Lung (tissue), 12 donors: ENCODE results near the gene SLC2A9. TPM values are rescaled to one million over a fixed set of nuclear protein-coding genes. Genes with fewer than 3 reads are reported as not detected.

Experiments
- ATAC-seq: fragments of 200-7000 bp; cut with Tn5 transposase; one replicate; pipeline ENCODE4 v1.9.1; 2020; ENCODE audit warnings: moderate number of reproducible peaks; ENCODE audit not compliant: insufficient read depth, low FRiP score
- DNase-seq, 3 donors: peaks; one replicate each; pipeline ENCODE4 v3.0.0-alpha.2; 2013 to 2017
- H3K27ac ChIP-seq, 2 donors: one replicate each; pipeline ENCODE4 v1.5.1; 2013; ENCODE audit warnings: mild to moderate bottlenecking in 2 of 2, moderate library complexity in 2 of 2, control low read depth in 1 of 2, inconsistent platforms in 1 of 2, low read depth in 1 of 2, low read length in 1 of 2
- H3K27me3 ChIP-seq, 3 donors: one replicate each; pipeline ENCODE4 v1.5.1; 2013; ENCODE audit warnings: low read length in 2 of 3; ENCODE audit not compliant: control insufficient read depth in 3 of 3, insufficient read depth in 3 of 3
- H3K36me3 ChIP-seq, 4 donors: one replicate each; pipeline ENCODE4 v1.5.1; 2013; ENCODE audit warnings: low read length in 4 of 4, mild to moderate bottlenecking in 1 of 4, moderate library complexity in 1 of 4; ENCODE audit not compliant: control insufficient read depth in 4 of 4, insufficient read depth in 4 of 4
- H3K4me1 ChIP-seq, 5 donors: one replicate each; pipeline ENCODE4 v1.5.1; 2013; ENCODE audit warnings: low read length in 5 of 5, mild to moderate bottlenecking in 2 of 5, moderate library complexity in 1 of 5; ENCODE audit not compliant: control insufficient read depth in 5 of 5, insufficient read depth in 5 of 5
- H3K4me3 ChIP-seq: one replicate; pipeline ENCODE4 v1.5.1; 2013; ENCODE audit warnings: mild to moderate bottlenecking, control low read depth, moderate library complexity
- H3K9ac ChIP-seq, 2 donors: one replicate each; pipeline ENCODE4 v1.5.1; 2013; ENCODE audit warnings: low read length in 2 of 2, control low read depth in 1 of 2; ENCODE audit not compliant: insufficient read depth in 1 of 2
- H3K9me3 ChIP-seq, 4 donors: one replicate each; pipeline ENCODE4 v1.5.1; 2013; ENCODE audit warnings: low read length in 3 of 4, mild to moderate bottlenecking in 1 of 4, moderate library complexity in 1 of 4; ENCODE audit not compliant: control insufficient read depth in 4 of 4, insufficient read depth in 3 of 4
- CTCF ChIP-seq: IDR thresholded peaks from 2 replicates; pipeline ENCODE4 v1.5.1; 2012; ENCODE audit warnings: mild to moderate bottlenecking; ENCODE audit errors: control extremely low read depth, extremely low read depth
- WGBS, 2 donors: extraction: QIAGEN DNeasy Blood & Tissue Kit; methylation state at CpG; one replicate each; pipeline ENCODE4 v1.1.7; 2013; 5-methylcytosine and 5-hydroxymethylcytosine counted together
- polyA plus RNA-seq, 2 donors: library from polyadenylated mRNA; stranded (reverse); fragments of 200-250 nt; gene quantifications; one replicate each; pipeline ENCODE4 v1.2.1, GENCODE V29; 2013
- total RNA-seq, 2 donors: library from RNA; depleted of rRNA in 1 of 2; stranded (reverse); fragments of >200 nt in 1 of 2; gene quantifications; one replicate each; pipeline ENCODE4 v1.2.1, GENCODE V29; 2014 to 2021
- donor health status: control.
- donor health status: control.
- donor health status: Bipolar disorder and iron deficiency.
- donor health status: healthy.
- donor health status: DM: yes; HTN: yes; CAD: no.

SLC2A9 gene
- total and polyA plus RNA-seq, 4 donors, result 2.9 to 18.6 (median 7.6) TPM

- H3K4me1 ChIP-seq, result peaks cover 0 to 7% (median 0%) of the 10 kb centered on the region in 5 donors
- WGBS, 2 donors, result 94 to 98% methylated on average over 5 of the region's 5 CpGs
- peaks cover 0 to 9% (median 0%) of the 10 kb centered on the region in 4 donors for H3K9me3 ChIP-seq
- H3K9ac ChIP-seq, result no peak overlapping the region
- no peaks in the 10 kb centered on the region for H3K36me3 ChIP-seq
- H3K27ac ChIP-seq, result no peak overlapping the region
- no peak for DNase-seq
- H3K4me3 ChIP-seq, result no peak overlapping the region
- no peak for TF ChIP-seq CTCF
- H3K27me3 ChIP-seq, result peaks cover 0 to 3% (median 0%) of the 10 kb centered on the region in 3 donors
- ATAC-seq, result no peak
Observed at GRCh38 chr4:9874385-9874784, 146.9 kb downstream of the SLC2A9 start.

GRCh38 chr4:9870165-9870790, 151.0 kb downstream of the SLC2A9 start:
- Histone ChIP-seq H3K9me3 (peaks cover 0 to 10% (median 0%) of the 10 kb centered on the region in 4 donors), H3K4me3 (no peak overlapping the region), H3K36me3 (no peaks in the 10 kb centered on the region), H3K27me3 (no peaks in the 10 kb centered on the region), H3K27ac (no peak overlapping the region), H3K4me1 (peaks cover 0 to 7% (median 1%) of the 10 kb centered on the region in 5 donors), H3K9ac (no peak overlapping the region)
- ATAC-seq (no peak), DNase-seq (peak; percentile 65 to 72 (median 69))
- TF ChIP-seq CTCF, result no peak
- 74 to 81% methylated on average over 10 of the region's 10 CpGs for WGBS, 2 donors

- Histone ChIP-seq H3K27ac (no peak overlapping the region), H3K9ac (no peak overlapping the region), H3K36me3 (no peaks in the 10 kb centered on the region), H3K4me3 (no peak overlapping the region), H3K27me3 (no peaks in the 10 kb centered on the region), H3K9me3 (peaks cover 0 to 5% (median 0%) of the 10 kb centered on the region in 4 donors), H3K4me1 (peaks cover 0 to 7% (median 1%) of the 10 kb centered on the region in 5 donors)
- 90 to 91% methylated on average over 11 of the region's 11 CpGs for WGBS, 2 donors
- ATAC-seq, result no peak
- DNase-seq, result no peak
- TF ChIP-seq CTCF, result no peak
Observed at GRCh38 chr4:9867751-9868425, 153.4 kb downstream of the SLC2A9 start.
